HG03097 (cell line): Measurements from ENCODE around the gene SNX14.
"Not testable (repeated sequence)": the region's sequence is repeated elsewhere in the genome, so short reads cannot be mapped to it uniquely, and the experiment has no call there.

Experiments used
- ATAC-seq: cut with Tn5 transposase; IDR thresholded peaks from one replicate; pipeline ENCODE4 v1.9.1; 2021; ENCODE audit not compliant: unreplicated experiment, low FRiP score

The SNX14 gene

GRCh38 chr6:85585741-85586140 lies 7.9 kb downstream of the SNX14 start:
- no peak for ATAC-seq

- ATAC-seq: not testable (repeated sequence)
Observed at GRCh38 chr6:85582832-85583231, 10.8 kb downstream of the SNX14 start.

GRCh38 chr6:85581572-85581971 lies 12.1 kb downstream of the SNX14 start:
- ATAC-seq: no peak

GRCh38 chr6:85580878-85581267 lies 12.8 kb downstream of the SNX14 start:
- no peak for ATAC-seq

GRCh38 chr6:85580118-85580877 lies 13.4 kb downstream of the SNX14 start:
- no peak for ATAC-seq

GRCh38 chr6:85579581-85579980 lies 14.1 kb downstream of the SNX14 start:
- no peak for ATAC-seq

- ATAC-seq: no peak
Observed at GRCh38 chr6:85576476-85576875, 17.2 kb downstream of the SNX14 start.

GRCh38 chr6:85574932-85575598 lies 18.6 kb downstream of the SNX14 start:
- ATAC-seq: no peak

GRCh38 chr6:85569323-85569722 lies 24.3 kb downstream of the SNX14 start:
- no peak for ATAC-seq

- ATAC-seq: no peak
Observed at GRCh38 chr6:85568411-85568810, 25.2 kb downstream of the SNX14 start.

GRCh38 chr6:85565736-85566135 lies 27.9 kb downstream of the SNX14 start:
- ATAC-seq: no peak

- ATAC-seq: not testable (repeated sequence)
Observed at GRCh38 chr6:85564223-85564622, 29.4 kb downstream of the SNX14 start.

- ATAC-seq: no peak
Observed at GRCh38 chr6:85561750-85562357, 31.8 kb downstream of the SNX14 start.

GRCh38 chr6:85556992-85557668 lies 36.5 kb downstream of the SNX14 start:
- ATAC-seq: no peak

- ATAC-seq: no peak
Observed at GRCh38 chr6:85552652-85553051, 41.0 kb downstream of the SNX14 start.

GRCh38 chr6:85551264-85551663 lies 42.4 kb downstream of the SNX14 start:
- no peak for ATAC-seq

GRCh38 chr6:85547719-85548118 lies 45.9 kb downstream of the SNX14 start:
- ATAC-seq: no peak

GRCh38 chr6:85544776-85545175 lies 48.9 kb downstream of the SNX14 start:
- no peak for ATAC-seq

- ATAC-seq: no peak
Observed at GRCh38 chr6:85537055-85537494, 56.6 kb downstream of the SNX14 start.

GRCh38 chr6:85524281-85524680 lies 69.4 kb downstream of the SNX14 start:
- not testable (repeated sequence) for ATAC-seq

GRCh38 chr6:85516168-85516567 lies 77.5 kb downstream of the SNX14 start:
- ATAC-seq: no peak
